Activated CD4-positive, CD25-positive, alpha-beta regulatory T cell treated with anti-CD3 and anti-CD28 coated beads, Interleukin-2, amount 50 U/mL, for 24 hours (primary cell): ENCODE results near the gene CCM2.
A peak's percentile ranks its signal among the peaks of the same experiment; 100 is the strongest.

ENCODE experiments used
- ATAC-seq, 2 donors: fragments of 150-1000 bp; cut with Tn5 transposase; one replicate each; pipeline ENCODE4 v1.10.0; 2021; ENCODE audit warnings: mild to moderate bottlenecking in 1 of 2, moderate library complexity in 1 of 2

CCM2 gene

GRCh38 chr7:45069444-45070253 lies 69.6 kb downstream of the CCM2 start:
- ATAC-seq: peak in 1 of 2 donors; percentile 35

- ATAC-seq: no peak
Observed at GRCh38 chr7:45070254-45070642, 70.2 kb downstream of the CCM2 start.

GRCh38 chr7:45071528-45071927 lies 71.5 kb downstream of the CCM2 start:
- no peak for ATAC-seq

- ATAC-seq: no peak
Observed at GRCh38 chr7:45072131-45073030, 72.4 kb downstream of the CCM2 start.

- no peak for ATAC-seq
Observed at GRCh38 chr7:45073031-45073785, 73.2 kb downstream of the CCM2 start.

- no peak for ATAC-seq
Observed at GRCh38 chr7:45073786-45074527, 74.0 kb downstream of the CCM2 start.

GRCh38 chr7:45074528-45075354 lies 74.7 kb downstream of the CCM2 start:
- ATAC-seq: no peak

GRCh38 chr7:45075355-45075644 lies 75.3 kb downstream of the CCM2 start:
- ATAC-seq: no peak

GRCh38 chr7:45075871-45076796 lies 76.1 kb downstream of the CCM2 start:
- ATAC-seq: no peak

- ATAC-seq: no peak
Observed at GRCh38 chr7:45076946-45077345, 76.9 kb downstream of the CCM2 start.

- ATAC-seq: no peak
Observed at GRCh38 chr7:45077579-45077978, 77.6 kb downstream of the CCM2 start.

- no peak for ATAC-seq
Observed at GRCh38 chr7:45078125-45078681, 78.2 kb downstream of the CCM2 start.

GRCh38 chr7:45080265-45080957 lies 80.4 kb downstream of the CCM2 start:
- no peak for ATAC-seq

- peak in 1 of 2 donors; percentile 19 for ATAC-seq
Observed at GRCh38 chr7:45080958-45081669, 81.1 kb downstream of the CCM2 start.

- ATAC-seq: no peak
Observed at GRCh38 chr7:45081670-45081974, 81.6 kb downstream of the CCM2 start.

- no peak for ATAC-seq
Observed at GRCh38 chr7:45082031-45082830, 82.2 kb downstream of the CCM2 start.

GRCh38 chr7:45082831-45083331 lies 82.9 kb downstream of the CCM2 start:
- no peak for ATAC-seq

- no peak for ATAC-seq
Observed at GRCh38 chr7:45084336-45084735, 84.3 kb downstream of the CCM2 start.
